CD8-positive, alpha-beta memory T cell (primary cell): ENCODE results near the gene CTNND2. TPM values are rescaled to one million over a fixed set of nuclear protein-coding genes. Genes with fewer than 3 reads are reported as not detected.

Source experiments
- CTCF ChIA-PET: fragments of 350-600 bp; sonication (Branson Sonifier 250); formaldehyde crosslinking; loops from one replicate; lab custom pipeline; 2021; ENCODE audit warnings: antibody characterized with exemption; lab: Charles Lee
- POLR2A ChIA-PET: fragments of 350-600 bp; sonication (Branson Sonifier 250); formaldehyde crosslinking; loops from one replicate; lab custom pipeline; 2021; ENCODE audit warnings: antibody characterized with exemption; lab: Charles Lee
- DNase-seq, 5 donors: peaks; one replicate each; pipeline versions ENCODE4 v3.0.0 to v3.0.0-alpha.2; 2020 to 2022; ENCODE audit warnings: mixed read lengths in 1 of 5
- H3K27ac ChIP-seq: one replicate; pipeline ENCODE4 v1.7.0; 2013; ENCODE audit warnings: low read depth, mild to moderate bottlenecking, low read length, moderate library complexity
- H3K27me3 ChIP-seq: 2 replicates; pipeline ENCODE4 v1.7.0; 2013; ENCODE audit warnings: low read length, mild to moderate bottlenecking; ENCODE audit not compliant: insufficient read depth, poor library complexity, severe bottlenecking
- H3K36me3 ChIP-seq: 2 replicates; pipeline ENCODE4 v1.7.0; 2013; ENCODE audit warnings: mild to moderate bottlenecking, low read length, moderate library complexity; ENCODE audit not compliant: insufficient read depth
- H3K4me1 ChIP-seq: 2 replicates; pipeline ENCODE4 v1.7.0; 2013; ENCODE audit warnings: mild to moderate bottlenecking, low read length, moderate library complexity; ENCODE audit not compliant: insufficient read depth
- H3K4me3 ChIP-seq: 2 replicates; pipeline ENCODE4 v1.7.0; 2013; ENCODE audit warnings: mild to moderate bottlenecking, low read length
- H3K9me3 ChIP-seq: 2 replicates; pipeline ENCODE4 v1.7.0; 2013; ENCODE audit warnings: mild to moderate bottlenecking, low read length
- H3K27ac Mint-ChIP-seq, 8 donors: one replicate each; pipeline ENCODE4 v1.8.0; 2020 to 2021; ENCODE audit warnings: mixed read lengths in 8 of 8, mild to moderate bottlenecking in 6 of 8, inconsistent platforms in 3 of 8, moderate library complexity in 3 of 8
- H3K27me3 Mint-ChIP-seq, 2 donors: one replicate each; pipeline ENCODE4 v1.8.0; 2020 to 2021; ENCODE audit warnings: mixed read lengths in 2 of 2, mild to moderate bottlenecking in 1 of 2, moderate library complexity in 1 of 2
- H3K36me3 Mint-ChIP-seq, 3 donors: one replicate each; pipeline ENCODE4 v1.8.0; 2020 to 2021; ENCODE audit warnings: mixed read lengths in 3 of 3, inconsistent platforms in 1 of 3, mild to moderate bottlenecking in 1 of 3
- H3K4me1 Mint-ChIP-seq, 3 donors: one replicate each; pipeline ENCODE4 v1.8.0; 2020 to 2021; ENCODE audit warnings: mixed read lengths in 3 of 3, inconsistent platforms in 1 of 3, mild to moderate bottlenecking in 1 of 3
- H3K4me3 Mint-ChIP-seq, 7 donors: one replicate each; pipeline ENCODE4 v1.8.0; 2020 to 2021; ENCODE audit warnings: mixed read lengths in 7 of 7, mild to moderate bottlenecking in 6 of 7, moderate library complexity in 4 of 7, inconsistent platforms in 2 of 7
- H3K9me3 Mint-ChIP-seq, 5 donors: one replicate each; pipeline ENCODE4 v1.8.0; 2020 to 2022; ENCODE audit warnings: mixed read lengths in 5 of 5, mild to moderate bottlenecking in 3 of 5, moderate library complexity in 2 of 5, inconsistent platforms in 1 of 5
- polyA plus RNA-seq: library from polyadenylated mRNA; unstranded; fragments of 300-500 nt; fragmentation: Illumina TruSeq; gene quantifications from one replicate; pipeline ENCODE4 v1.2.3, GENCODE V29; 2021
- total RNA-seq, 2 experiments: library from RNA; stranded (reverse); gene quantifications; one replicate each; pipeline ENCODE4 v1.2.3, GENCODE V29; 2021

The CTNND2 gene
- total and polyA plus RNA-seq, 3 experiments from 2014 or later, result not detected

DNA sequence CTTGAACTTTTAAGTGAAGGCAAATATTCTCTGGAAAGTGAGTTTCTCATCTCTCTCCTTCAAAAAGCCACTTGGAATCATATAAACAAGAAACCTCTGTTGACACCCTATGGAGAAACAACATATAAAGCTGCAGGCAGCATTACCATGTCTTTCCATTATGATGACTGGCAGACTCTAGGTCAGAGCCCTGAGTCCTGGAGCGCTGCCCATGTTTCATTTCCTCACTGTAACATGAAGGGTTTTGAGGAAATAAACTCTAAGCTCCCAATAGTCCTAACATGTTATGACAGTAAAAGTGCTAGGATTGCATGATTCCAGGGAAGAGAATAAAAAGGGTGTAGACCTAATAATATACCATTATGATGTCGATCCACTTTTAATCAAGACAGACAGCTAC, 220.6 kb downstream of the CTNND2 start:
- Mint-ChIP-seq H3K27me3 (no peaks in the 10 kb centered on the region), H3K4me1 (no peaks in the 10 kb centered on the region), H3K27ac (no peak overlapping the region), H3K36me3 (no peaks in the 10 kb centered on the region), H3K4me3 (no peak overlapping the region), H3K9me3 (peaks cover 0 to 14% (median 2%) of the 10 kb centered on the region in 5 donors)
- Histone ChIP-seq H3K4me1 (no peaks in the 10 kb centered on the region), H3K4me3 (no peak overlapping the region), H3K9me3 (no peaks in the 10 kb centered on the region), H3K27ac (no peak overlapping the region), H3K36me3 (no peaks in the 10 kb centered on the region), H3K27me3 (no peaks in the 10 kb centered on the region)
- ChIA-PET POLR2A (no interaction called here), CTCF (no interaction called here)
- no peak for DNase-seq

- Mint-ChIP-seq H3K27me3 (no peaks in the 10 kb centered on the region), H3K27ac (no peak overlapping the region), H3K4me1 (no peaks in the 10 kb centered on the region), H3K4me3 (no peak overlapping the region), H3K9me3 (peaks cover 0 to 20% (median 2%) of the 10 kb centered on the region in 5 donors), H3K36me3 (no peaks in the 10 kb centered on the region)
- Histone ChIP-seq H3K9me3 (no peaks in the 10 kb centered on the region), H3K27me3 (no peaks in the 10 kb centered on the region), H3K4me1 (no peaks in the 10 kb centered on the region), H3K27ac (no peak overlapping the region), H3K4me3 (no peak overlapping the region), H3K36me3 (no peaks in the 10 kb centered on the region)
- ChIA-PET CTCF (no interaction called here), POLR2A (no interaction called here)
- DNase-seq, result no peak
Observed at GRCh38 chr5:11681796-11682195, 222.4 kb downstream of the CTNND2 start.

GRCh38 chr5:11679676-11680075, 224.6 kb downstream of the CTNND2 start:
- Histone ChIP-seq H3K27ac (no peak overlapping the region), H3K4me1 (no peaks in the 10 kb centered on the region), H3K9me3 (no peaks in the 10 kb centered on the region), H3K27me3 (no peaks in the 10 kb centered on the region), H3K36me3 (no peaks in the 10 kb centered on the region), H3K4me3 (no peak overlapping the region)
- Mint-ChIP-seq H3K4me3 (no peak overlapping the region), H3K27me3 (no peaks in the 10 kb centered on the region), H3K36me3 (no peaks in the 10 kb centered on the region), H3K4me1 (no peaks in the 10 kb centered on the region), H3K27ac (no peak overlapping the region), H3K9me3 (peaks cover 0 to 32% (median 3%) of the 10 kb centered on the region in 5 donors)
- no peak for DNase-seq
- CTCF ChIA-PET, result no interaction called here
- POLR2A ChIA-PET, result no interaction called here

DNA sequence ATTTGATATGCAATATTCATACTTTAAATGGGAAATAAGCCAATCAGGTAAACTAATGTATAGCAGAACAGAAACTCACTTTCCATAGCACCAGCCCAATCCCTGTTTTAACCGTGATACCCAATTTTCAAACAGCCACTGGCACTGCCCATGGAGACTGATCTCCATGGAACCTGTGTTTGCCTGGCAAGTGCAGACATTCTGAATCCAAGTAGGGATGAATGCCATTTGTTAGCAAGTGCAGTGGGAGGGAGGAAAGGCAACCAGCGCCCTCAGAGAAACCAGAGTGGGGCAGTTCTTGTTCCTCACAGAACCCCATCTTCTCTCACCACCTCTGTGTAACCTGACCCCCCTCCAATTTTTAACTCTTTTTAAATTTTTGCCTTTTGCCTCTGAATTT, 229.1 kb downstream of the CTNND2 start:
- POLR2A ChIA-PET, result no interaction called here
- Mint-ChIP-seq H3K36me3 (no peaks in the 10 kb centered on the region), H3K4me3 (no peak overlapping the region), H3K27ac (no peak overlapping the region), H3K9me3 (peaks cover 4 to 18% (median 9%) of the 10 kb centered on the region in 5 donors), H3K4me1 (no peaks in the 10 kb centered on the region), H3K27me3 (peaks cover 0 to 1% of the 10 kb centered on the region in 2 donors)
- Histone ChIP-seq H3K4me3 (no peak overlapping the region), H3K36me3 (no peaks in the 10 kb centered on the region), H3K4me1 (no peaks in the 10 kb centered on the region), H3K9me3 (no peaks in the 10 kb centered on the region), H3K27me3 (no peaks in the 10 kb centered on the region), H3K27ac (no peak overlapping the region)
- DNase-seq, result no peak
- CTCF ChIA-PET, result no interaction called here

DNA sequence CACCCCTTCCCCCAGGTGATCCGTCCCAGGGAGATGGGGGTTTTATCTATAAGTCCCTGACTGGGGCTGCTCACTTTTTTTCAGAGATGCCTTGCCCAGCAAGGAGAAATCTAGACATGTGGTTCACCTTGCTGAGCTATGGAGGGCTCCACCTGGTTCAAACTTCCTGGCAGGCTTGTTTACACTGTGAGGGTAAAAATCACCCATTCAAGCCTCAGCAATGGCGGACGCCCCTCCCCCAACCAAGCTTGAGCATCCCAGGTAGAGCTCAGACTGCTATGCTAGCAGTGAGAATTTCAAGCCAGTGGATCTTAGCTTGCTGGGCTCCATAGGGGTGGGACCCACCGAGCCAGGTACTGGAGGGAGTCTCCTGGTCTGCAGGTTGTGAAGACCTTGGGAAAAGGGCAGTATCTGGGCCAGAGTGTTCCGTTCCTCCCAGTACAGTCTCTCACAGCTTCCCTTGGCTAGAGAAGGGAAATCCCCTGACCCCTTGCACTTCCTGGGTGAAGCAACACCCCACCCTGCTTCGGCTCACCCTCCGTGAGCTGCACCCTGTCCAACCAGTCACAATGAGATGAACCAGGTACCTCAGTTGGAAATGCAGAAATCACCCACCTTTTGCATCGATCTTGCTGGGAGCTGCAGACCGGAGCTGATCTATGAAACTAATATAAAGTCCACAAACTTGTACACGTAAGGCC, 231.7 kb downstream of the CTNND2 start:
- no peaks in the 10 kb centered on the region for H3K4me1 Mint-ChIP-seq
- DNase-seq, result no peak
- POLR2A ChIA-PET, result no interaction called here
- no peaks in the 10 kb centered on the region for H3K9me3 ChIP-seq
- H3K27me3 ChIP-seq, result no peaks in the 10 kb centered on the region
- no peaks in the 10 kb centered on the region for H3K4me1 ChIP-seq
- peaks cover 7 to 24% (median 14%) of the 10 kb centered on the region in 5 donors for H3K9me3 Mint-ChIP-seq
- no peak overlapping the region for H3K4me3 Mint-ChIP-seq
- CTCF ChIA-PET, result no interaction called here
- peaks cover 0 to 1% of the 10 kb centered on the region in 2 donors for H3K27me3 Mint-ChIP-seq
- no peak overlapping the region for H3K27ac Mint-ChIP-seq
- H3K4me3 ChIP-seq, result no peak overlapping the region
- H3K27ac ChIP-seq, result no peak overlapping the region
- H3K36me3 ChIP-seq, result no peaks in the 10 kb centered on the region
- H3K36me3 Mint-ChIP-seq, result no peaks in the 10 kb centered on the region

DNA sequence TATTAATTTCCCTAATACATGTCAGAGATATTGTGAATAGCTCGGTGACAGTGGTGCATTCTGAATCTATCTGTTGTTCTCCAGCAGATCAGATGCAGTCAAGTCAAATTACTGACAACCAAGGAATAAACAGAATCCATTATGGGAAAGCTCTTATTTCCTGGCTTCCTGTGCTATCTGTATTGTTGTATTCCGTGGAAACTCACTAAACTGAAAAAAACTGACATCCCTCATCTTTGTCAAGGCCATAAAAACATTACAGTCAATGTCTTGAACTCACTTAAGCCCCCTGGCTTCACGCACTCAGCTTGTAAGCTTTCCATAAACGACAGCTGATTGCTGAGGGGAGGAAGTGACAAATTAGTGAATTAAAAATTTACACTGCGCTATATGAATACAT, 245.9 kb downstream of the CTNND2 start:
- Histone ChIP-seq H3K4me3 (no peak overlapping the region), H3K4me1 (no peaks in the 10 kb centered on the region), H3K36me3 (no peaks in the 10 kb centered on the region), H3K27me3 (no peaks in the 10 kb centered on the region), H3K27ac (no peak overlapping the region), H3K9me3 (no peaks in the 10 kb centered on the region)
- no peak overlapping the region for H3K4me3 Mint-ChIP-seq
- peaks cover 0 to 12% (median 3%) of the 10 kb centered on the region in 5 donors for H3K9me3 Mint-ChIP-seq
- H3K4me1 Mint-ChIP-seq, result no peaks in the 10 kb centered on the region
- CTCF ChIA-PET, result no interaction called here
- peaks cover 0 to 1% of the 10 kb centered on the region in 2 donors for H3K27me3 Mint-ChIP-seq
- POLR2A ChIA-PET, result no interaction called here
- no peak overlapping the region for H3K27ac Mint-ChIP-seq
- no peak for DNase-seq
- no peaks in the 10 kb centered on the region for H3K36me3 Mint-ChIP-seq

DNA sequence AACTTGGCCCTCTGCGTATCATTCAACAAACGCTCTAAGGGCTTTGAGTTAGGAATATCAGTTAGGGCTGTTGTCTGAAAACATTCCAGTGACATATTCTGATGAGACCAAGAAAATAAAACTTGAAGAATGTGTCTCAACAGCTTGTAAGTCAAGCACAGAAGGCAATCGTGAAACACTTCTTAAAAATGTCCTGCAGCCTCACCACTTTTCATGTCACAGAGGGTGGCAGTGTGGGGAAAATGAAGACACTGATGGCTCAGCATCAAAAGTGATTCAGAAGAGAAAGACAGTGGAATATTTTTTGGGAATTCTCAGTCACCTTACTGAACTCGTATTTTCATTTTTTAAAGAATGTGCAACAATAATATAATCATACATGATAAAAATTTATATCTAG, 247.3 kb downstream of the CTNND2 start:
- Histone ChIP-seq H3K27me3 (no peaks in the 10 kb centered on the region), H3K27ac (no peak overlapping the region), H3K4me1 (no peaks in the 10 kb centered on the region), H3K9me3 (no peaks in the 10 kb centered on the region), H3K36me3 (no peaks in the 10 kb centered on the region), H3K4me3 (no peak overlapping the region)
- Mint-ChIP-seq H3K4me3 (no peak overlapping the region), H3K36me3 (no peaks in the 10 kb centered on the region), H3K27ac (no peak overlapping the region), H3K9me3 (peaks cover 0 to 12% (median 3%) of the 10 kb centered on the region in 5 donors), H3K4me1 (no peaks in the 10 kb centered on the region), H3K27me3 (peaks cover 0 to 1% of the 10 kb centered on the region in 2 donors)
- no peak for DNase-seq
- ChIA-PET CTCF (no interaction called here), POLR2A (no interaction called here)

GRCh38 chr5:11655681-11656080, 248.6 kb downstream of the CTNND2 start:
- Histone ChIP-seq H3K27me3 (no peaks in the 10 kb centered on the region), H3K27ac (no peak overlapping the region), H3K4me3 (no peak overlapping the region), H3K36me3 (no peaks in the 10 kb centered on the region), H3K4me1 (no peaks in the 10 kb centered on the region), H3K9me3 (no peaks in the 10 kb centered on the region)
- POLR2A ChIA-PET, result no interaction called here
- H3K36me3 Mint-ChIP-seq, result no peaks in the 10 kb centered on the region
- H3K9me3 Mint-ChIP-seq, result peaks cover 0 to 14% (median 3%) of the 10 kb centered on the region in 5 donors
- H3K27me3 Mint-ChIP-seq, result peaks cover 0 to 1% of the 10 kb centered on the region in 2 donors
- DNase-seq, result no peak
- CTCF ChIA-PET, result no interaction called here
- H3K27ac Mint-ChIP-seq, result no peak overlapping the region
- H3K4me3 Mint-ChIP-seq, result no peak overlapping the region
- no peaks in the 10 kb centered on the region for H3K4me1 Mint-ChIP-seq
